Astrocyte of the cerebellum (primary cell): ENCODE results near the gene GAS2L3.

Experiments
- DNase-seq: peaks from one replicate; pipeline ENCODE4 v3.0.0-alpha.2; 2011; ENCODE audit warnings: low read depth
- H3K4me3 ChIP-seq: 2 replicates; pipeline ENCODE4 v1.5.1; 2011; ENCODE audit warnings: mild to moderate bottlenecking, low read depth, low read length, moderate library complexity
- CTCF ChIP-seq: IDR thresholded peaks from 2 replicates; pipeline ENCODE4 v1.5.1; 2012; ENCODE audit warnings: low read length, low read depth, moderate library complexity, mild to moderate bottlenecking; ENCODE audit errors: missing control alignments
- in situ Hi-C: cut with HindIII; loops from 2 replicates; pipeline ENCODE4 v1.10.0; 2017; ENCODE audit warnings: low sequenced_read_pairs

Gene GAS2L3

DNA sequence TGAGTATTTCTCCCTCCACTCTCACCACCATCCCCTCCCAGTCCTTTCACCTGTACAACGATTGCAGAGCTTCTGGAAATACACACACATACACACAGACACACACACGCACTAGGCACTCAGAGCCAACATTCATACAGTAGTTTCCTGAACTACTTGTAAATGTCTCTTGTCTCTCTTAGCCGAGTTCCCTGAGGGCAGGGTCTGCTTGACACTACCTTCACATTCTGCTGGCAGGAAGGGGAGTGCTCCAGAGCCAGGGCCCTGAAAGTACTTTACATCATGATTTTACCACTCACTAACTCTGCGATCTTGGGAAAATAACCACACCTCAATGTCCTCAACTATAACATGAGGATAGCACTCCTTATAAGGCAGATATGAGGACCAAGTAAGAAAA is 82.7 kb downstream of the GAS2L3 start:
- TF ChIP-seq CTCF: no peak

DNA sequence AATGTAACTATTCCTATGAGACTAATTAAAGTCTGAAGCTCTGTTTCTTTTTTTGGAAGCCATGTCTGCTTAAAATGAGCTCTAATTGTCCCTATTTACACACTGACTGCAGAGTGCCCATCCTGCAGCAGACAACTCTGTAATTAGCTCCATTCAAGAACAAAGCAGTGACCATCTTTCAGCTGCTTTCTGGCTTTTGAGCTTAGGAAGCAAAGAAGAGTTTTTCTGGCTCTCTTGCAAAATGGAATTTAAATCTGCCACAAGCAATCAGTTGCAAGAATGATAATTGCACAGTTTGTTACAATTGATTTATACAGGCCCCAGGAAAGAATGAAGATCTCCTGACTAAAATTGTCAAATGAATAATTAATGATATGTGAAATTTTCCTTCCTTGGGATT is 83.4 kb downstream of the GAS2L3 start:
- DNase-seq: no peak
- H3K4me3 ChIP-seq: no peak overlapping the region
- in situ Hi-C loops: no loop called here
- no peak for TF ChIP-seq CTCF

More for the DNA sequence above, 82.7 kb downstream of the GAS2L3 start:
- in situ Hi-C loops: no loop called here
- no peak overlapping the region for H3K4me3 ChIP-seq
- no peak for DNase-seq

GRCh38 chr12:100661300-100661951 is 87.9 kb downstream of the GAS2L3 start:
- no peak overlapping the region for H3K4me3 ChIP-seq
- no peak for TF ChIP-seq CTCF
- DNase-seq: no peak
- in situ Hi-C loops: no loop called here

DNA sequence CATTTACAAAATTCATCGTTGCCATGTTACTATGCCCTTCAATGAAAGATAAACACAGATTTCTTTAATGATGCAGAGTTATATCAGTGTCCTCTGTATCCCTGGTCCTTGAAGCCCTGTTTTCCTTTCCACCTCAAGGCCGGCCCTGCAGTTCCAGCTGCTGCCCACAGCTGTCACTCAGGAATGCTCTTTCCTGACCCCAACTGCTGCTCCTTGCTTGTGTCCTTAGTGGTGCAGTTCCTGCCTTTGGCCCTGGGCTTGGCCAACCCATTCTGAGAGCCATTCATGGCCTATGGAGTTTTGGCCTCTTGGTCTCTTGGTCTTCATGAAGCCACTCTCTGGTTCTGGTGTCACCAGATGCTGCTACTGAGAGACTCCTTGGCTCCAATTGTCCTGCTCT is 93.1 kb downstream of the GAS2L3 start:
- in situ Hi-C loops: no loop called here
- H3K4me3 ChIP-seq: no peak overlapping the region
- TF ChIP-seq CTCF: no peak
- DNase-seq: no peak

GRCh38 chr12:100668945-100669536 is 95.6 kb downstream of the GAS2L3 start:
- H3K4me3 ChIP-seq: no peak overlapping the region
- peak; percentile 95 for TF ChIP-seq CTCF
- DNase-seq: peak; percentile 29
- in situ Hi-C loops: no loop called here

GRCh38 chr12:100669922-100670321 is 96.4 kb downstream of the GAS2L3 start:
- no peak for TF ChIP-seq CTCF
- in situ Hi-C loops: no loop called here
- no peak overlapping the region for H3K4me3 ChIP-seq
- DNase-seq: no peak
